ENCODE results near the gene MDH2. TPM values are rescaled to one million over a fixed set of nuclear protein-coding genes. Genes with fewer than 3 reads are reported as not detected.
"Not testable (repeated sequence)": the region's sequence is repeated elsewhere in the genome, so short reads cannot be mapped to it uniquely, and the experiment has no call there.

Gene MDH2
- total and polyA plus RNA-seq, 5 donors: 310 to 499 (median 469) TPM

DNA sequence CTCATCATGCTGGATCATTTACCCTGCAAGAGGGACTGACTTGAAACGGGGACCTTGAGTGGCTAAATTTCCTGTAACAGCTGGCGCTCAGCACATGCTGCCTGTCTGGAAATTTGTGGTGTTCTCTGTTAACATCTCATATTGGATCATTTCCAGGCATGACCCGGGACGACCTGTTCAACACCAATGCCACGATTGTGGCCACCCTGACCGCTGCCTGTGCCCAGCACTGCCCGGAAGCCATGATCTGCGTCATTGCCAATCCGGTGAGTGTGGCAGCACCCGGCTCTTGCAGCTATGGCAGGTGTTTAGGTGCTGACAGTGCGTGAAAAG lies 9.9 kb downstream of the MDH2 start:
- intact Hi-C loops (cut with DNase I): loop anchor here in 1 of 4 donors (10.0 kb wide), 1 partner anchor 73 kb away; no protein-coding TSS in a partner anchor
- peaks cover 2% of the 10 kb centered on the region for H3K4me1 ChIP-seq (ENCODE audit: control insufficient read depth, insufficient read depth, low read length)
- no peaks in the 10 kb centered on the region for H3K27me3 ChIP-seq (ENCODE audit: control insufficient read depth, insufficient read depth)
- 84% methylated on average over 11 of the region's 11 CpGs for WGBS
- ATAC-seq (no peak), DNase-seq (no peak)
- no peaks in the 10 kb centered on the region for H3K9me3 ChIP-seq (ENCODE audit: control insufficient read depth, low read length)
- no peak overlapping the region for H3K4me3 ChIP-seq (ENCODE audit: low read length)
- no peak overlapping the region for H3K27ac ChIP-seq (ENCODE audit: low read length)

DNA sequence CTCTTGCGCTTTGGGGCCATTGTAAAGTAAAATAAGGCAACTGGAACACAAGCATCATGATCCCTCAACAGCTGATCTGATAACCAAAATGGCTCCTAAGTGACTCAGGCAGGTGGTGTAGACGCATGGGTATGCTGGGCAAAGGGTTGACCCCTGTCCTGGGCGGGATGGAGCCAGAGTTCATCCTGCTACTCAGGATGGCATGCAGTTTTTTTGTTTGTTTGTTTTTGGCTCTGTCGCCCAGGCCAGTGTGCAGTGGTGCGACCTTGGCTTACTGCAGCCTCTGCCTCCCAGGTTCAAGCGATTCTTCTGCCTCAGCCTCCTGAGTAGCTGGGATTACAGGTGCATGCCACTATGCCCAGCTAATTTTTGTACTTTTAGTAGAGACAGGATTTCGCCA lies 10.8 kb downstream of the MDH2 start:
- 95% methylated on average over 7 of the region's 7 CpGs for WGBS
- not testable (repeated sequence) for H3K4me3 ChIP-seq (ENCODE audit: low read length); DNase-seq; ATAC-seq; H3K27ac ChIP-seq (ENCODE audit: low read length); H3K27me3 ChIP-seq (ENCODE audit: control insufficient read depth, insufficient read depth); H3K9me3 ChIP-seq (ENCODE audit: control insufficient read depth, low read length); H3K4me1 ChIP-seq (ENCODE audit: control insufficient read depth, insufficient read depth, low read length)
- intact Hi-C loops (cut with DNase I): loop anchor here in 1 of 4 donors (10.0 kb wide), 1 partner anchor 74 kb away; no protein-coding TSS in a partner anchor

DNA sequence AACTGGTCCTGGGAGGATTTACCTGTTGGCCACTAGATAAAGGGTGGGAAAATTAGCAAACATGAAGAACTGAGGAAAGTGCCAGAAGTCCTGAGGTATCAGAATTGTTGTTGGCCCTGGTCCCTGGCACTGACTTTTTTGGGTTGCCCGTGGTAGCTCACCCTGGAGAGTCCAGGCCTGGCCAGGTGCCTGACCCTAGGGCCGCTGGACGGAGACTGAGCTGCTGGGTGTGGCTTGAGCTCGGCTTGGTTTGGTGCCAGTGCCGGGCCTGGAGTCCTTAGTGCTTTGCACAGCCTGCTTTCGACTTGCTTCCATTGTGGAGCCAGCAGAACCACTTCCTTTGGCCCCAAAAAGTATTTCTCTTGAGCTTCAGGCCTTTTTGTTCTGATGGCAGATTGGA lies 12.9 kb downstream of the MDH2 start:
- H3K4me1 ChIP-seq (ENCODE audit: control insufficient read depth, insufficient read depth, low read length): peaks cover 5% of the 10 kb centered on the region
- no peaks in the 10 kb centered on the region for H3K27me3 ChIP-seq (ENCODE audit: control insufficient read depth, insufficient read depth)
- intact Hi-C loops (cut with DNase I): no loop called here
- H3K4me3 ChIP-seq (ENCODE audit: low read length): no peak overlapping the region
- ATAC-seq (peak; percentile 84), DNase-seq (peak; percentile 85 to 94 (median 91))
- H3K27ac ChIP-seq (ENCODE audit: low read length): no peak overlapping the region
- H3K9me3 ChIP-seq (ENCODE audit: control insufficient read depth, low read length): no peaks in the 10 kb centered on the region
- 41% methylated on average over 6 of the region's 6 CpGs for WGBS

DNA sequence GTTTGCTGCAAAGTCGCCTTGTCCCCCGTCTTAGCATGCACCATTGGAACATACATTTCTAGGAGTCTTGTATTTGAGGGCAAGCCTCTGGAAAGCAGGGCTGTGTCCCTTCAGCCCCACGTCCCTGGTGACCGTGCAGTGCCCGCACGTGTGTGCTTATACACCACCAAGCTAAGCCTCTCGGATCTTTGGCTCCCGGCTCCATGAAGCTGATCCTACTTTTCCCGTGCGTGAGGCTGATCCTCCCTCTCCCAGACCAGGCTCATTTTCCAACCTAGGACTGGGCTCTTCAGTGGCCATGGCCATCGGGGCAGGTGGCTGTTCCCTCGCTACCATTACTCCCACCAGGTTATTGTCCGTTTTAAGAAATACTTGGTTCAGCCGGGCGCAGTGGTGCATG lies 14.3 kb downstream of the MDH2 start:
- peaks cover 5% of the 10 kb centered on the region for H3K4me1 ChIP-seq (ENCODE audit: control insufficient read depth, insufficient read depth, low read length)
- H3K27ac ChIP-seq (ENCODE audit: low read length): no peak overlapping the region
- ATAC-seq: no peak
- intact Hi-C loops (cut with DNase I): no loop called here
- no peaks in the 10 kb centered on the region for H3K9me3 ChIP-seq (ENCODE audit: control insufficient read depth, low read length)
- no peaks in the 10 kb centered on the region for H3K27me3 ChIP-seq (ENCODE audit: control insufficient read depth, insufficient read depth)
- no peak for DNase-seq
- WGBS: 95% methylated on average over 15 of the region's 15 CpGs
- H3K4me3 ChIP-seq (ENCODE audit: low read length): no peak overlapping the region

DNA sequence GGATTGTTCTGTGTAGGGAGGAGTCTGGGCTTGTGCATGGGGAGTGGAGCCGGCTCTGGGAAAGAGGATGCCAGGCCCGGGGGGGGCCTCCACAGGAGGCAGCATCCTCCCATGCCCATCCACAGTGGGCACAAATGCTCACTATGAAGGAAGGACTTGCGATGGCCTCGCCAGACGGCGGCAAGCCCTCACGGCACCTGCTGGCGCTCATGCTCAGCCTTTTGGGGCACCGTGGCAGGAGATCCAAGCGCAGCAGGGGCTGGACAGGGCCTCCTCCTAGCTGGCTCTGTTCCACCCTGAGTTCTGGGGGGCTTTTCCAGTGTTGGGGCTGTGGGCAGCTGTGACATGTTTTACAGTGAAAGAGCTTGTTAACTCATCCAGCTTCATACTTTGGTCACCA lies 15.2 kb downstream of the MDH2 start:
- Histone ChIP-seq H3K27me3 (ENCODE audit: control insufficient read depth, insufficient read depth) (no peaks in the 10 kb centered on the region), H3K27ac (ENCODE audit: low read length) (no peak overlapping the region), H3K4me3 (ENCODE audit: low read length) (no peak overlapping the region), H3K4me1 (ENCODE audit: control insufficient read depth, insufficient read depth, low read length) (peaks cover 5% of the 10 kb centered on the region), H3K9me3 (ENCODE audit: control insufficient read depth, low read length) (no peaks in the 10 kb centered on the region)
- intact Hi-C loops (cut with DNase I): no loop called here
- ATAC-seq (no peak), DNase-seq (no peak)
- 93% methylated on average over 10 of the region's 10 CpGs for WGBS

DNA sequence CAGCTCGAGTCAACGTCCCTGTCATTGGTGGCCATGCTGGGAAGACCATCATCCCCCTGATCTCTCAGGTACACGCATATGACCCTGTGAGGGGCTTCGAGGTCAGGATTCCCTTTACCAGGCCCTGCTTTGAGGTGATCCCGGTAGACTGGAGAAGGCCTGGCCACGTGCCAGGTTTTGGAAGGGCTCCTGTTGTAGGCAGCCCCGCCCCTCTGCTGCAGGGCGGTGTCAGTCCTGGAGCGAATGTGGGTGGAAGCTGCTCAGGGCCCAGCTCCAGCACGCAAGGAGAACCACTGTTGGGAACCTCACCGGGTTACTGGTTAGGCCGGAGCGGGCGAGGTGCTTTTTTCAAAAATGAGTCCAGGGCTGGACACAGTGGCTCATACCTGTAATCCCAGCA lies 15.6 kb downstream of the MDH2 start:
- Histone ChIP-seq H3K4me3 (ENCODE audit: low read length) (no peak overlapping the region), H3K27me3 (ENCODE audit: control insufficient read depth, insufficient read depth) (no peaks in the 10 kb centered on the region), H3K9me3 (ENCODE audit: control insufficient read depth, low read length) (no peaks in the 10 kb centered on the region), H3K4me1 (ENCODE audit: control insufficient read depth, insufficient read depth, low read length) (peaks cover 5% of the 10 kb centered on the region), H3K27ac (ENCODE audit: low read length) (no peak overlapping the region)
- peak in 1 of 2 donors; percentile 9 for ATAC-seq
- intact Hi-C loops (cut with DNase I): no loop called here
- DNase-seq: peak; percentile 72 to 87 (median 79)
- WGBS: 71% methylated on average over 14 of the region's 14 CpGs

DNA sequence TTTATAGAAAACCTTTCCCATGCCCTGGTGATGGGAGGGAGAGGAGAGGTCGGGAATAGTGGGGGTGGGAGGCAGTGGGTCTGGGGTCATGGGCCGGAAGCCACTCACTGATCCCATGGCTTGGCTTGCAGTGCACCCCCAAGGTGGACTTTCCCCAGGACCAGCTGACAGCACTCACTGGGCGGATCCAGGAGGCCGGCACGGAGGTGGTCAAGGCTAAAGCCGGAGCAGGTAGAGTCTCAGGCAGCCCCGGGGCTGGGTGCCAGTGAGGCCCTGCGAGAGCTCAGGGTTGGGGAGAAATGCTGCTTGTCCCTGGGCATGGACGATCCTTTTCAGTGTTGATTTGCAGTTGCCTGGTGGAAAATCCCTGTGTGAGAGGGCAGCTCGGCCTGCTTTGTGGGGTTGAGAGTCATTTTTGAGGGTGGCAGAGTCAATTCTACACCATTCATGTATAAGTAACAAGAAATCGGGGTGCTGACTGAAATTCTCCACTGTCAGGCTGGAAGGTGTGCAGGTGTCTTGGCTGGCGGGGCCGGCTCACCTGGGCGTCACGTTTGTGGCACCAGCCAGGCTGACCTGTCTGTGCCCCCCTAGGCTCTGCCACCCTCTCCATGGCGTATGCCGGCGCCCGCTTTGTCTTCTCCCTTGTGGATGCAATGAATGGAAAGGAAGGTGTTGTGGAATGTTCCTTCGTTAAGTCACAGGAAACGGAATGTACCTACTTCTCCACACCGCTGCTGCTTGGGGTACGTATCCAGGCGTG lies 16.5 kb downstream of the MDH2 start:
- intact Hi-C loops (cut with DNase I): no loop called here
- WGBS: 96% methylated on average over 24 of the region's 24 CpGs
- H3K27me3 ChIP-seq (ENCODE audit: control insufficient read depth, insufficient read depth): no peaks in the 10 kb centered on the region
- H3K9me3 ChIP-seq (ENCODE audit: control insufficient read depth, low read length): no peaks in the 10 kb centered on the region
- H3K4me1 ChIP-seq (ENCODE audit: control insufficient read depth, insufficient read depth, low read length): peaks cover 5% of the 10 kb centered on the region
- no peak overlapping the region for H3K4me3 ChIP-seq (ENCODE audit: low read length)
- no peak for ATAC-seq
- H3K27ac ChIP-seq (ENCODE audit: low read length): no peak overlapping the region
- DNase-seq: no peak

DNA sequence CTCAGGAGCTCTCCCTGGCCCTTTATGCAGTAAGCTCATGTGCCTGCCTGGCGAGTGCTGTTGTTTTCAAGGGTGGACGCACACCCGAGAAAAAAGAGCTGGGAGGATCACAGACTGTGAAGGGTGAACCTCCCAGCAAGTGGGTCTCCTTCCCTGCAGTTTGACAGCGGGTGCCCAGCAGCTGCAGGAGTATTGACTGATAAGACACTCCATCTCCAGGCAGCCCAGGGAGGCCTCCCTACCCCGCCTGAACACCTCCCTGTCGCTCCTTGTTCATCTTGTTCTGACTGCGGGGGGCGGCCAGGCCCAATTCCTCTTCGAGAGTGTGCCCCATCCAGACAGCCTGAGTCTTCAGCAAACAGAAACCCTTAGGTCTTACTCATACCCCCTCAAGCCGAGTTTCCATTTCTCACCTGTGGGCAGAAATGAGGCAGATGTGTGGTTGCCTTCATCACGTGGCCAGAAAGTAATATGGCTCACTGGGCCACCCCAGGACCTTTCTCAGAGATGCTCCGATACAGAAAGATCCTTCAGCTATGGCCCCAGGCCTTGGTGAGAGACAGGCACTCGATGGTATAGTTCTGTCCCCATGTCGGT lies 17.2 kb downstream of the MDH2 start:
- H3K4me3 ChIP-seq (ENCODE audit: low read length): no peak overlapping the region
- ATAC-seq (no peak), DNase-seq (no peak)
- H3K27ac ChIP-seq (ENCODE audit: low read length): no peak overlapping the region
- peaks cover 5% of the 10 kb centered on the region for H3K4me1 ChIP-seq (ENCODE audit: control insufficient read depth, insufficient read depth, low read length)
- 89% methylated on average over 14 of the region's 14 CpGs for WGBS
- H3K27me3 ChIP-seq (ENCODE audit: control insufficient read depth, insufficient read depth): no peaks in the 10 kb centered on the region
- no peaks in the 10 kb centered on the region for H3K9me3 ChIP-seq (ENCODE audit: control insufficient read depth, low read length)
- intact Hi-C loops (cut with DNase I): no loop called here

DNA sequence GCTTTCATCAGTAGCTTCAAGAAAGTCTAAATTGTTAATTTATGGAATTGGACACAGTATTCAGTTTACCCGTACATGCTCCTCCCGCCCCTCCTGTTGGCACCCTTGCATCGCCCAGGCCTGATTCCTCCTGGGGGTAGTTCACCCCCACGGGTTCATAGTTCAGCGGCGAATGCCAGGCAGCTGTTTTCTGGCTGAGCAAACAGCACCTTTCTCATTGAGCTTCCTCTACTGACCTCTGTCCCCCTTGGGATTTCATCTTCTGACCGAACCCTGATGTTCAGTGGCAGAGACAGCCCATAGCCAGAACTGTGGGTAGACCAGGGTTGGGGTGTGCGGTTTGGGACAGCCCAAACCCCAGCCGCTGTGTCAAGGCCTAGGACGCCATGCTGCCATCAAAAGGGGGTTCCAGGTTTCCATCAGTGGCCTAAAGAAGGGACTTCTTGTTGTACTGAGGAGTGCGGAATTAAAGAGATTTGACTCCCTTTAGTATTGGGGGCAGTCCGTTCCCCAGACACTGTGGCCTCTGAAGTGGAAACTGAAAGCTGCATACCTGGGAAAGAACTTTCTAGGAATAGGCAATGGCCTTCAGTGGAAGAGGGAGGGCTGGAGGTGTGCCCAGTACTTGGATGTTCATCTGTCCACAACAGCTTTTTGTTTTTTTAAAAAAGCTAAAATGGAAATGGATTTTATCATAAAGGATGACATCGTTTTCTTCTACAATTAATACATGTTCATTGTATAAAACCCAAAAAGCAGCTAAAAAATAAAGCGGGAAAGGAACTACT lies 19.0 kb downstream of the MDH2 start:
- intact Hi-C loops (cut with DNase I): no loop called here
- H3K9me3 ChIP-seq (ENCODE audit: control insufficient read depth, low read length): no peaks in the 10 kb centered on the region
- peak overlapping the region; percentile 61 for H3K27ac ChIP-seq (ENCODE audit: low read length)
- peaks cover 3% of the 10 kb centered on the region for H3K4me1 ChIP-seq (ENCODE audit: control insufficient read depth, insufficient read depth, low read length)
- WGBS: 86% methylated on average over 14 of the region's 14 CpGs
- no peaks in the 10 kb centered on the region for H3K27me3 ChIP-seq (ENCODE audit: control insufficient read depth, insufficient read depth)
- H3K4me3 ChIP-seq (ENCODE audit: low read length): no peak overlapping the region
- ATAC-seq (no peak), DNase-seq (no peak)

DNA sequence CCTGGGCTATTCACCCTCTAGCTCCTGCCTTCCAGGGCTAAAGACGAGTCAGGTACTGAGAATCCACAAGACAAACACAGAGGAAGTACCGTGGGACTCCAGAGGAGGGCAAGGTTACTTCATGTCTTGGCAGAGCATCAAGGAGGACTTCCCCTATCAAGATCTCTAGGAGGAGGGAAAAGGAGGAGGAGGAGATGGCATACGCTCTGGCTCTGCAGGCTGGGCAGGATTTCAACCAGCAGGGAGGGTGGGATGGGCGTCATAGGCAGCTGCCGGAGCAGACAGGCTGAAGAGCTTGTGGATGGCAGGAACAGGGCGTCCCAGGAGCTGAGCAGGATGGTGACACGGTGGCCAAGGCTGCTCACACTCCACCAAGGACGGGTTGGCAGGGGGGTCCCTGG lies 21.3 kb downstream of the MDH2 start:
- 22% methylated on average over 8 of the region's 8 CpGs for WGBS
- no peaks in the 10 kb centered on the region for H3K27me3 ChIP-seq (ENCODE audit: control insufficient read depth, insufficient read depth)
- no peak overlapping the region for H3K4me3 ChIP-seq (ENCODE audit: low read length)
- ATAC-seq: peak; percentile 78 to 84
- H3K9me3 ChIP-seq (ENCODE audit: control insufficient read depth, low read length): no peaks in the 10 kb centered on the region
- DNase-seq: peak; percentile 61 to 87 (median 83)
- intact Hi-C loops (cut with DNase I): no loop called here
- H3K4me1 ChIP-seq (ENCODE audit: control insufficient read depth, insufficient read depth, low read length): no peaks in the 10 kb centered on the region
- peak overlapping the region; percentile 54 for H3K27ac ChIP-seq (ENCODE audit: low read length)

Measured in right cardiac atrium (tissue), 5 donors.